OCI-LY7 (cell line): ENCODE results near the gene ST6GAL1.

ENCODE experiments used
- EZH2phosphoT487 ChIP-seq: fragments of 200-600 bp; sonication (generic); IDR thresholded peaks from 2 replicates; pipeline ENCODE4 v1.6.1; 2018; ENCODE audit warnings: low read depth, borderline replicate concordance, mild to moderate bottlenecking, mixed run types, antibody characterized with exemption, low read length, moderate library complexity, mixed read lengths
- TF ChIP-seq, protein P1 (sequence below): fragments of 200-600 bp; sonication (generic); conservative IDR thresholded peaks from 2 replicates; pipeline ENCODE4 v1.5.1; 2014; ENCODE audit warnings: mild to moderate bottlenecking, antibody characterized with exemption, low read length, moderate library complexity, mixed read lengths

DNA sequence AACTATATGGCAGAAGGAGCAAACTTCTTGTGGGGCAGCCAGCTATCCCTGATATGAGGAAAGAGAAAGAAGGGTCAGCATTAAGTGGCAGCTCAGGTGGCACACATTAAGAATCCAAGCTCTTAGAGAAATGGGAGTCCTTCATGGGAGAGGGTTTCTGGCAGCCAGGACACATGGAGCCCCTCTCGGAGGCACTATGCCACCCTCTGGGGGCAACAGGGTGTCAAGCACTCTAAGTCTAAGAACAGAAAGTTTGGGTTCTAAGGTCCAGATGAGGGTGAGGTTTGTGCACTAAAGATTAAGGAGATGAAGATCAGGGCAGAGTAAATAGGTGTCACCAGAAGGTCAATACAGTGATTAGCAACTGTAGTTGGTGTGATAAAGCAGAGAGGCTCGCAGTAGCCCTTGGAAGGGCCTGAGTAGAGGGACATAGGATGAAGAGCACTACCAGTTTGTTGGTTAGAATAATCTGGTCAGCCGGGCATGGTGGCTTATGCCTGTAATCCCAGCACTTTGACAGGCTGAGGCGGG lies 89.3 kb downstream of the ST6GAL1 start:
- TF ChIP-seq, protein P1, sequence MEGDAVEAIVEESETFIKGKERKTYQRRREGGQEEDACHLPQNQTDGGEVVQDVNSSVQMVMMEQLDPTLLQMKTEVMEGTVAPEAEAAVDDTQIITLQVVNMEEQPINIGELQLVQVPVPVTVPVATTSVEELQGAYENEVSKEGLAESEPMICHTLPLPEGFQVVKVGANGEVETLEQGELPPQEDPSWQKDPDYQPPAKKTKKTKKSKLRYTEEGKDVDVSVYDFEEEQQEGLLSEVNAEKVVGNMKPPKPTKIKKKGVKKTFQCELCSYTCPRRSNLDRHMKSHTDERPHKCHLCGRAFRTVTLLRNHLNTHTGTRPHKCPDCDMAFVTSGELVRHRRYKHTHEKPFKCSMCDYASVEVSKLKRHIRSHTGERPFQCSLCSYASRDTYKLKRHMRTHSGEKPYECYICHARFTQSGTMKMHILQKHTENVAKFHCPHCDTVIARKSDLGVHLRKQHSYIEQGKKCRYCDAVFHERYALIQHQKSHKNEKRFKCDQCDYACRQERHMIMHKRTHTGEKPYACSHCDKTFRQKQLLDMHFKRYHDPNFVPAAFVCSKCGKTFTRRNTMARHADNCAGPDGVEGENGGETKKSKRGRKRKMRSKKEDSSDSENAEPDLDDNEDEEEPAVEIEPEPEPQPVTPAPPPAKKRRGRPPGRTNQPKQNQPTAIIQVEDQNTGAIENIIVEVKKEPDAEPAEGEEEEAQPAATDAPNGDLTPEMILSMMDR, result peak; percentile 69
- no peak for TF ChIP-seq EZH2phosphoT487
